ENCODE results near the gene CD248.

The CD248 gene

DNA sequence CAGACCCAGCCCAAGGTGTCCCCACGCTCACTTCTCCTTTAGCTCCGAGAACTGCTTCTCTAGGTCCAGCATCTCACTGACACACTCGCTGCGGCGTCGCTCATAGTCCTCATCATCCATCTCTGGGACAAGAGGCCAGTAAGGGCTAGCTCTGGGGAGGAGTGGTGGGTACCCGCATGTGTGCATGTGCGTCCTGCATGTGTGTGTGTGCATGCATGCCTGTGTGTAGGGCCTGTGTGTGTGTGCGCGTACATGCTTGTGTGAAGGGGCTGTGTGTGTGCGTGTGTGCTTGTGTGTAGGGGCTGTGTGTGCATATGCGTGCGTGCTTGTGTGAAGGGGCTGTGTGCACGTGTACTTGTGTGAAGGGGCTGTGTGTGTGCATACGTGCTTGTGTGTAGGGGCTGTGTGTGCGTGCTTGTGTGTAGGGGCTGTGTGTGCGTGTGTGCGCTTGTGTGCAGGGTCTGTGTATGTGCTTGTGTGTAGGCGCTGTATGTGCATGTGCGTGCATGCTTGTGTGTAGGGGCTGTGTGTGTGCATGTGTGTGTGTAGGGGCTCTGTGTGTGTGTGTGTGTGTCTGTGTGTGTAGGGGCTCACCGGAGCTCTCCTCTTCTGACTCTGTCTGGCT is 24.8 kb upstream of the CD248 start:
- in situ Hi-C loops (cut with MboI; ENCODE audit: low sequenced_read_pairs, unreplicated experiment): no loop called here

GRCh38 chr11:66340596-66341501 is 24.0 kb upstream of the CD248 start:
- TF ChIP-seq, protein P1, sequence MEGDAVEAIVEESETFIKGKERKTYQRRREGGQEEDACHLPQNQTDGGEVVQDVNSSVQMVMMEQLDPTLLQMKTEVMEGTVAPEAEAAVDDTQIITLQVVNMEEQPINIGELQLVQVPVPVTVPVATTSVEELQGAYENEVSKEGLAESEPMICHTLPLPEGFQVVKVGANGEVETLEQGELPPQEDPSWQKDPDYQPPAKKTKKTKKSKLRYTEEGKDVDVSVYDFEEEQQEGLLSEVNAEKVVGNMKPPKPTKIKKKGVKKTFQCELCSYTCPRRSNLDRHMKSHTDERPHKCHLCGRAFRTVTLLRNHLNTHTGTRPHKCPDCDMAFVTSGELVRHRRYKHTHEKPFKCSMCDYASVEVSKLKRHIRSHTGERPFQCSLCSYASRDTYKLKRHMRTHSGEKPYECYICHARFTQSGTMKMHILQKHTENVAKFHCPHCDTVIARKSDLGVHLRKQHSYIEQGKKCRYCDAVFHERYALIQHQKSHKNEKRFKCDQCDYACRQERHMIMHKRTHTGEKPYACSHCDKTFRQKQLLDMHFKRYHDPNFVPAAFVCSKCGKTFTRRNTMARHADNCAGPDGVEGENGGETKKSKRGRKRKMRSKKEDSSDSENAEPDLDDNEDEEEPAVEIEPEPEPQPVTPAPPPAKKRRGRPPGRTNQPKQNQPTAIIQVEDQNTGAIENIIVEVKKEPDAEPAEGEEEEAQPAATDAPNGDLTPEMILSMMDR (IDR thresholded peaks at IDR 0.05; ENCODE audit: borderline replicate concordance, control extremely low read depth, extremely low read depth, insufficient read depth, missing control alignments): no peak
- in situ Hi-C loops (cut with MboI; ENCODE audit: low sequenced_read_pairs, unreplicated experiment): no loop called here
- DNase-seq (ENCODE audit: low spot score): no peak

More for the DNA sequence above, 24.8 kb upstream of the CD248 start:
- DNase-seq (ENCODE audit: low spot score): no peak
- TF ChIP-seq, protein P1 (IDR thresholded peaks at IDR 0.05; ENCODE audit: borderline replicate concordance, control extremely low read depth, extremely low read depth, insufficient read depth, missing control alignments): no peak

GRCh38 chr11:66339686-66340483 is 23.0 kb upstream of the CD248 start:
- no peak for DNase-seq (ENCODE audit: low spot score)
- TF ChIP-seq, protein P1 (IDR thresholded peaks at IDR 0.05; ENCODE audit: borderline replicate concordance, control extremely low read depth, extremely low read depth, insufficient read depth, missing control alignments): no peak
- in situ Hi-C loops (cut with MboI; ENCODE audit: low sequenced_read_pairs, unreplicated experiment): no loop called here

- no peak for DNase-seq (ENCODE audit: low spot score)
- in situ Hi-C loops (cut with MboI; ENCODE audit: low sequenced_read_pairs, unreplicated experiment): no loop called here
- TF ChIP-seq, protein P1 (IDR thresholded peaks at IDR 0.05; ENCODE audit: borderline replicate concordance, control extremely low read depth, extremely low read depth, insufficient read depth, missing control alignments): no peak
Measured at GRCh38 chr11:66339162-66339675, 22.4 kb upstream of the CD248 start.

DNA sequence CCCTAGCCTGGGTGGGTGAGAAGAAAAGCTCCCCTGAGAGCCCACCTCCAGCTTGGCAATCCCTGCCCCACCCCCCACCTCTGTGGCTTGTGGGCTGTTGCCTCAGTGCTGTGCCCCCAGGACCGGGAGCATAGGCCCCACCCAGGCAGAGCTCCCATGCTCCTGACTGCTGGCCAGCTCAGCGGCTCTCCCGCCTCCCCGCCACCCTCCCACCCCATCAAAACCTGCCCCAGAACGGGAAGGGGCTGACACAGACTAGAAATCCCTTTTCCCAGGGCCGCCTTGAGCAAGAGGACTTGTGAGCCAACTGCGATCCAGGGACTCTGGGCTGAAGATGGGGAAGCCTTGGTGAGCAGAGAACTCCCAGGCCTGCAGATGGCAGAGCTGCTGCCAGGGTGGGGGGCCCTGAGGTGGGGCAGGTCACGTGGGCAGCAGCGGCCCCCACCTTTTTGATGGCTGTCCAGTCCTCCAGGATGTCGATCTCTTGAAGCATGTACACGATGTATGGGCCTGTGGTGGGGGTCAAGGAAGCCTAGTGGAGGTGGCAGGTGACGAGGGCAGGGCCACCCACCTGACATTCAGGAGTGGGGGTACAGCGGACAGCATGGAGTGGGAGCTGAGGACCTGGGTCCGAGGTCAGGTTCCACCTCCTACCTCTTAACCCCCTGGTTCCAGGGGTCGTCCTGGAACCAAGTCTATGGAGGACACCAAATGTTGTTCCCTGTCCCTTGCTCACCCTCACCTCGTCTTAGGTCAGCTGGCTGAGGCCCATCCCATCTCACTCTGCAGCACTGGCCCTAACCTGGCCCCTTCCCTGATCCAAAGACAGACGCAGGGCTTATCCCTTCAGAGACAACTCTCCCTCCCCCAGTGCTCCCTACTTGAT is 21.7 kb upstream of the CD248 start:
- in situ Hi-C loops (cut with MboI; ENCODE audit: low sequenced_read_pairs, unreplicated experiment): no loop called here
- TF ChIP-seq, protein P1 (IDR thresholded peaks at IDR 0.05; ENCODE audit: borderline replicate concordance, control extremely low read depth, extremely low read depth, insufficient read depth, missing control alignments): no peak
- DNase-seq (ENCODE audit: low spot score): no peak

All from GM13976 (cell line).